Neural progenitor cell (in vitro differentiated cells): ENCODE data around the gene ARHGAP8. TPM values are rescaled to one million over a fixed set of nuclear protein-coding genes. Genes with fewer than 3 reads are reported as not detected.

ENCODE experiments used
- DNase-seq: peaks from one replicate; pipeline ENCODE4 v3.0.0-alpha.2; 2016; ENCODE audit warnings: low spot score
- H2AFZ ChIP-seq: fragments of 200-600 bp; sonication (generic); replicated peaks from 2 replicates; pipeline ENCODE4 v1.6.1; 2016; ENCODE audit warnings: antibody characterized with exemption
- H3F3A ChIP-seq: fragments of 200-600 bp; sonication (generic); 2 replicates; pipeline ENCODE4 v1.6.1; 2016; ENCODE audit warnings: antibody characterized with exemption, low read depth
- H3K27ac ChIP-seq: fragments of 200-600 bp; sonication (generic); 2 replicates; pipeline ENCODE4 v1.5.1; 2016; ENCODE audit warnings: mild to moderate bottlenecking
- H3K27me3 ChIP-seq: fragments of 200-600 bp; sonication (generic); 2 replicates; pipeline ENCODE4 v1.6.1; 2016; ENCODE audit warnings: mild to moderate bottlenecking, moderate library complexity
- H3K36me3 ChIP-seq: fragments of 200-600 bp; sonication (generic); 2 replicates; pipeline ENCODE4 v1.5.1; 2016
- H3K4me1 ChIP-seq: fragments of 200-600 bp; sonication (generic); 2 replicates; pipeline ENCODE4 v1.6.1; 2016; ENCODE audit warnings: mixed run types
- H3K4me2 ChIP-seq: fragments of 200-600 bp; sonication (generic); 2 replicates; pipeline ENCODE4 v1.6.1; 2016
- H3K4me3 ChIP-seq: fragments of 200-600 bp; sonication (generic); 2 replicates; pipeline ENCODE4 v1.5.1; 2016
- H3K79me2 ChIP-seq: fragments of 200-600 bp; sonication (generic); 2 replicates; pipeline ENCODE4 v1.6.1; 2016; ENCODE audit warnings: low read depth
- H3K9ac ChIP-seq: fragments of 200-600 bp; sonication (generic); 2 replicates; pipeline ENCODE4 v1.6.1; 2016
- H3K9me3 ChIP-seq: fragments of 200-600 bp; sonication (generic); 2 replicates; pipeline ENCODE4 v1.5.1; 2016; ENCODE audit warnings: low read depth
- H4K20me1 ChIP-seq: fragments of 200-600 bp; sonication (generic); 2 replicates; pipeline ENCODE4 v1.6.1; 2016; ENCODE audit warnings: low read depth
- H3K27ac Mint-ChIP-seq: 3 replicates; pipeline ENCODE4 v1.8.0; 2021; ENCODE audit warnings: mixed read lengths
- H3K27me3 Mint-ChIP-seq: 2 replicates; pipeline ENCODE4 v1.8.0; 2022; ENCODE audit warnings: low read depth, mild to moderate bottlenecking, inconsistent platforms, moderate library complexity, mixed read lengths; ENCODE audit not compliant: insufficient read depth
- H3K36me3 Mint-ChIP-seq: 3 replicates; pipeline ENCODE4 v1.8.0; 2021; ENCODE audit warnings: mixed read lengths
- H3K4me1 Mint-ChIP-seq: 3 replicates; pipeline ENCODE4 v1.8.0; 2021; ENCODE audit warnings: mixed read lengths
- H3K4me3 Mint-ChIP-seq: 3 replicates; pipeline ENCODE4 v1.8.0; 2021; ENCODE audit warnings: mild to moderate bottlenecking, moderate library complexity, mixed read lengths
- H3K9me3 Mint-ChIP-seq: 3 replicates; pipeline ENCODE4 v1.8.0; 2020; ENCODE audit warnings: mixed read lengths
- EZH2 ChIP-seq: fragments of 200-600 bp; sonication (generic); IDR thresholded peaks from 2 replicates; pipeline ENCODE4 v1.6.1; 2017; ENCODE audit warnings: antibody characterized with exemption, mild to moderate bottlenecking, moderate library complexity
- EZH2phosphoT487 ChIP-seq: fragments of 200-600 bp; sonication (generic); IDR thresholded peaks from 2 replicates; pipeline ENCODE4 v1.6.1; 2017; ENCODE audit warnings: antibody characterized with exemption
- total RNA-seq: library from RNA; depleted of rRNA; stranded (reverse); fragments of >200 nt; gene quantifications from 2 replicates; pipeline ENCODE4 v1.2.3, GENCODE V29; 2015; ENCODE audit warnings: low replicate concordance
- TF ChIP-seq, protein P1 (sequence below): fragments of 200-600 bp; sonication (generic); IDR thresholded peaks from 2 replicates; pipeline ENCODE4 v1.5.1; 2017; ENCODE audit warnings: antibody characterized with exemption, mild to moderate bottlenecking

Gene ARHGAP8
- total RNA-seq, 1 donor from 2014 or later, result 3.0 TPM

DNA sequence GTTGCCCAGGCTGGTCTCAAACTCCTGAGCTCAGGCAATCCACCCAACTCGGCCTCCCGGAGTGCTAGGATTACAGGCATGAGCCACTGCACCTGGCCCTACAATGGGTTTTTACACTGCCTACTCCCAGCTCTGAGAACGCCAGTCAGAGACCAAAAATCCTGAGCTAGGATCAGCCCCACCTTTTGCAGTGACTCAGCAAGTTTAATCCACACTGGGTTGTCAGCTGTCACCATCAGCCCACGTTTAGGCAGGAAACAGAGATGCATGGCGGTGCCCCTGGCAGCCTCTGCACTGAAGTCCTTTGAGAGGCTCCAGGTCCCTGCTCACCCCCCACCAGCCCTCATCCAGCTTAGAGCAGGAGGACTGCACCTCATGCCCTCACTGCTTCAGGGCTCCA is 117.6 kb downstream of the ARHGAP8 start:
- H3K27me3 Mint-ChIP-seq, result no peaks in the 10 kb centered on the region
- H3K4me1 ChIP-seq, result peaks cover 20% of the 10 kb centered on the region
- H3K4me2 ChIP-seq, result no peak overlapping the region
- TF ChIP-seq, protein P1, sequence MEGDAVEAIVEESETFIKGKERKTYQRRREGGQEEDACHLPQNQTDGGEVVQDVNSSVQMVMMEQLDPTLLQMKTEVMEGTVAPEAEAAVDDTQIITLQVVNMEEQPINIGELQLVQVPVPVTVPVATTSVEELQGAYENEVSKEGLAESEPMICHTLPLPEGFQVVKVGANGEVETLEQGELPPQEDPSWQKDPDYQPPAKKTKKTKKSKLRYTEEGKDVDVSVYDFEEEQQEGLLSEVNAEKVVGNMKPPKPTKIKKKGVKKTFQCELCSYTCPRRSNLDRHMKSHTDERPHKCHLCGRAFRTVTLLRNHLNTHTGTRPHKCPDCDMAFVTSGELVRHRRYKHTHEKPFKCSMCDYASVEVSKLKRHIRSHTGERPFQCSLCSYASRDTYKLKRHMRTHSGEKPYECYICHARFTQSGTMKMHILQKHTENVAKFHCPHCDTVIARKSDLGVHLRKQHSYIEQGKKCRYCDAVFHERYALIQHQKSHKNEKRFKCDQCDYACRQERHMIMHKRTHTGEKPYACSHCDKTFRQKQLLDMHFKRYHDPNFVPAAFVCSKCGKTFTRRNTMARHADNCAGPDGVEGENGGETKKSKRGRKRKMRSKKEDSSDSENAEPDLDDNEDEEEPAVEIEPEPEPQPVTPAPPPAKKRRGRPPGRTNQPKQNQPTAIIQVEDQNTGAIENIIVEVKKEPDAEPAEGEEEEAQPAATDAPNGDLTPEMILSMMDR, result no peak
- no peak for TF ChIP-seq EZH2phosphoT487
- no peak for TF ChIP-seq EZH2
- H3K27ac Mint-ChIP-seq, result no peak overlapping the region
- peak overlapping the region; percentile 16 for H3K27ac ChIP-seq
- H3K36me3 Mint-ChIP-seq, result peaks cover 35% of the 10 kb centered on the region
- peaks cover 10% of the 10 kb centered on the region for H3K9me3 Mint-ChIP-seq
- H3K4me3 Mint-ChIP-seq, result no peak overlapping the region
- no peak overlapping the region for H3K9ac ChIP-seq
- peaks cover 7% of the 10 kb centered on the region for H3K4me1 Mint-ChIP-seq
- no peaks in the 10 kb centered on the region for H3K79me2 ChIP-seq
- H3K27me3 ChIP-seq, result no peaks in the 10 kb centered on the region
- H3K4me3 ChIP-seq, result no peak overlapping the region
- no peaks in the 10 kb centered on the region for H3K9me3 ChIP-seq
- no peaks in the 10 kb centered on the region for H3K36me3 ChIP-seq
- H3F3A ChIP-seq, result peaks cover 15% of the 10 kb centered on the region
- peak; percentile 51 for DNase-seq
- no peaks in the 10 kb centered on the region for H4K20me1 ChIP-seq
- no peak overlapping the region for H2AFZ ChIP-seq

DNA sequence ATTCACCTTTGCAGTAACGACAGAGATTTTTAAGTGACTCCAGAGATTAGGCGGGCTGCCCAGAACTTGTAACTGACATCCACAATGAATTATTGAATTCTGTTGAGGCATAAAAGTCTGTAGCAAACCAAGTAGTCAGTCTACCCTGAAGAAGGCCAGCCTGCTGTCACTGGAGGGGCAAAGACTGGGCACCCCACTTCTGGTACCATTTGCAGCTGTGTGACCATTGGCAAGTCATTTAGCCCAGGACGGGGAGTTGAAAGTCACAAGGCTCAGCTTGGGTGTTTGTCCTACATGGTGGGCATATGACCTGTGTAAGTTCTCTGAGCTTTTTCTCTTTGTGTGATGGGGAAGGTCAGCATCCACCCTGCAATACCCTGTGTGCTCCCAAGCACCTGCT is 119.4 kb downstream of the ARHGAP8 start:
- peaks cover 42% of the 10 kb centered on the region for H3K36me3 Mint-ChIP-seq
- DNase-seq, result no peak
- H3K79me2 ChIP-seq, result no peaks in the 10 kb centered on the region
- H3K4me2 ChIP-seq, result no peak overlapping the region
- H3F3A ChIP-seq, result peaks cover 15% of the 10 kb centered on the region
- peaks cover 14% of the 10 kb centered on the region for H3K9me3 Mint-ChIP-seq
- peaks cover 6% of the 10 kb centered on the region for H3K36me3 ChIP-seq
- no peak overlapping the region for H3K27ac Mint-ChIP-seq
- no peak overlapping the region for H3K27ac ChIP-seq
- H2AFZ ChIP-seq, result no peak overlapping the region
- H3K4me1 ChIP-seq, result peaks cover 20% of the 10 kb centered on the region
- no peak overlapping the region for H3K4me3 ChIP-seq
- no peaks in the 10 kb centered on the region for H3K27me3 Mint-ChIP-seq
- peaks cover 7% of the 10 kb centered on the region for H3K4me1 Mint-ChIP-seq
- TF ChIP-seq EZH2phosphoT487 (no peak), EZH2 (no peak)
- TF ChIP-seq, protein P1, result no peak
- H3K4me3 Mint-ChIP-seq, result no peak overlapping the region
- H3K27me3 ChIP-seq, result no peaks in the 10 kb centered on the region
- H3K9ac ChIP-seq, result no peak overlapping the region
- H4K20me1 ChIP-seq, result no peaks in the 10 kb centered on the region
- H3K9me3 ChIP-seq, result no peaks in the 10 kb centered on the region

DNA sequence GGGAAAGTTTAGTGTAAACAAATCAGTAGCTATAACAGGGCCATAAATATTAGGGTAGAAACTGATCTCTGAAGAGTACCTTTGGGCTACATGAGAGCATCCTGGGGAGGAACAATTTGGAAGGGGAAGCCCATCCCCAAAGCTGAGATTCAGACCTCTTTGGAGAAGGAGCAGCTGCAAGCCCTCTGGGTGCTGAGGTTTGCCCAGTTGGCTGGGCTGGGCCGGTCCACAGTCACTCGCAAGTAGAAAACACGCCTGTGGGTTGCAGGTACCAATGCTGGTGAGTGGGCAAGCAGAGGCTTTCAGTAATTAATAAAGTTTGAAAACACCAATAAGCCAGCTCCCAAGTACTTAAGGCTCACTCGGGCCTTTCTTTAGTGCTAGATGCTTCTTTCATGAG is 124.5 kb downstream of the ARHGAP8 start:
- Histone ChIP-seq H3K36me3 (peaks cover 6% of the 10 kb centered on the region), H2AFZ (no peak overlapping the region), H4K20me1 (no peaks in the 10 kb centered on the region), H3K4me1 (no peaks in the 10 kb centered on the region), H3K9ac (no peak overlapping the region), H3K27me3 (no peaks in the 10 kb centered on the region), H3K27ac (no peak overlapping the region), H3K4me2 (no peak overlapping the region), H3K9me3 (no peaks in the 10 kb centered on the region), H3K79me2 (no peaks in the 10 kb centered on the region), H3F3A (no peaks in the 10 kb centered on the region), H3K4me3 (no peak overlapping the region)
- Mint-ChIP-seq H3K27me3 (peaks cover 7% of the 10 kb centered on the region), H3K27ac (no peak overlapping the region), H3K4me1 (no peaks in the 10 kb centered on the region), H3K4me3 (no peak overlapping the region), H3K36me3 (peaks cover 58% of the 10 kb centered on the region), H3K9me3 (peaks cover 18% of the 10 kb centered on the region)
- DNase-seq, result no peak
- TF ChIP-seq, protein P1, result no peak
- TF ChIP-seq EZH2, result no peak
- TF ChIP-seq EZH2phosphoT487, result no peak
